Measurements from ENCODE around the gene PPIL4.
A peak's percentile ranks its signal among the peaks of the same experiment; 100 is the strongest.

The PPIL4 gene, protein sequence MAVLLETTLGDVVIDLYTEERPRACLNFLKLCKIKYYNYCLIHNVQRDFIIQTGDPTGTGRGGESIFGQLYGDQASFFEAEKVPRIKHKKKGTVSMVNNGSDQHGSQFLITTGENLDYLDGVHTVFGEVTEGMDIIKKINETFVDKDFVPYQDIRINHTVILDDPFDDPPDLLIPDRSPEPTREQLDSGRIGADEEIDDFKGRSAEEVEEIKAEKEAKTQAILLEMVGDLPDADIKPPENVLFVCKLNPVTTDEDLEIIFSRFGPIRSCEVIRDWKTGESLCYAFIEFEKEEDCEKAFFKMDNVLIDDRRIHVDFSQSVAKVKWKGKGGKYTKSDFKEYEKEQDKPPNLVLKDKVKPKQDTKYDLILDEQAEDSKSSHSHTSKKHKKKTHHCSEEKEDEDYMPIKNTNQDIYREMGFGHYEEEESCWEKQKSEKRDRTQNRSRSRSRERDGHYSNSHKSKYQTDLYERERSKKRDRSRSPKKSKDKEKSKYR

DNA sequence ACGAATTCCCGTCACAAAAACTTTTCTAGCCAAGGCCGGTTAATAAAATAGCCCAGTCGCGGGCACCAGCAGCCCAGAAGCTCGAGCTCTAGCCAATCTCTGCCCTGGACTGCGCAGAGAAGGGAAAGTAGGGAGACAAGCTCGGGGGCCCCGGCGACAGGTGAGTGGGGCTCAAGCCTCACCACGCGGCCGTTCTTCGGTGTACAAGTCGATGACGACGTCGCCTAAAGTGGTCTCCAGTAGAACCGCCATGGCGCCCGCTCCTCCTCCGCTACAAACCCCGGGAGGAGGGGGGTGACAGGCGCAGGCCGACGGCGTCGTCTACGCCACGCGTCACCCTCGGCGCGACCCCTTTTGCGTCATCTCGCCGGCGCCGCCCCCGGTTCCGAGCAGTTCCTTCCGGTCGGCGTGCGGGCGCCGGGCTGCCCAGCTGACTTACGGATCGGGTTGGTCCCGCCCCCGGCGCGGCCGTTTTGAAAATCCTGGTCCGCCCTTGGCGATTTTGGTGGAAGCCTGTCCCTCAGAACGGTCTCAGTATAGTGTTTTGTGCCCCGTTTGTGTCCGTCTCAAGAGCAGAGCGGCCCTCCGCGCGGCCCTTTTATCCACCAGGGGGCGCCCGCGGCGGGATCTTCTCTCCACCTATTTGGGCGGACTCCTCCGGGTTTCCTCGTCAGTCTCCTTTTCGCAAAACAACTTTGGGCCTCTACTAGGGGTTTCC is at the start of gene PPIL4:
PPIL4 (minus strand) TSS at position 290 of the 718 bp plus-strand sequence; CDS start at position 252, 38 bp downstream.
- intact Hi-C loops (cut with DNase I) = loop anchor here (2.0 to 10.0 kb wide), 3 partner anchors 19 to 469 kb away; partner anchors contain the start of gene KATNA1
- peak; percentile 92 to 99 (median 95) for DNase-seq

DNA sequence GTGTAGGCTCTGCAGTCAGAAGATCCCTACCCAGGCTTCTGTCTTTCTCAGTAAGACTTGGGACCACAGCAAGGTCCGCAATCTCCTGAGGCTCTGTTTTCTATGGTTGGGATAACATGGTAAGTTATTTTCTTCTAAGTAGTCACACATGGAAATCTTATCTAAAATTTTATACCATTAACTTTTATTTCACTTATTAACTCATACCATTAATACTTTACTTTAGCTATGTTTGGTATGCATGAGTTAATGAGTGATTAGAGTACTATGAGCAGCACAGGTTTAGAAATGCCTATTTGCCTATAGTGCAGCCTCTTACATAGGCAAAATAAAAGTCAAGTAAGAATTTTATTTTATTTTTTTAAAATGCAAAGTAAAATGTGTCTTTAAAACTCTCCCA is 47.6 kb upstream of the PPIL4 start:
- no peak for DNase-seq
- intact Hi-C loops (cut with DNase I) = no loop called here

- DNase-seq = no peak
- intact Hi-C loops (cut with DNase I) = no loop called here
Measured at GRCh38 chr6:149592983-149593382, 47.1 kb upstream of the PPIL4 start.

DNA sequence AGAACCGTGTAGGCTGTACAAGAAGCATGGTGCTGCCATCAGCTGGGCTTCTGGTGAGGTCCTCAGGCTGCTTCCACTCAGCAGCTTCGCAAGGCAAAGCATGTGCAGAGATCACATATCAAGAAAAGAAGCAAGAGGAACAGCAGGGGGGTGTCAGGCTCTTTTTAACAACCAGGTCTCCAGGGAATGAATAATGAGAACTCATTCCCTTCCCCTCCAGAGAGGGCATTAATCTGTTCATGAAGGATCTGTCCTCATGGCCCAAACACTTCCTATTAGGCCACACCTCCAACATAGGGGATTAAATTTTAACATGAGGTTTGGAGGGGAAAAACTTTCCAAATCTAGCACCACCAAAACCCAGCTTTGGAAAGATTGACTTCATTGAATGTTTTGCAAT is 40.3 kb upstream of the PPIL4 start:
- DNase-seq = no peak
- intact Hi-C loops (cut with DNase I) = no loop called here

- intact Hi-C loops (cut with DNase I) = no loop called here
Measured at GRCh38 chr6:149581349-149581748, 35.5 kb upstream of the PPIL4 start.

GRCh38 chr6:149580880-149581279 is 35.0 kb upstream of the PPIL4 start:
- DNase-seq = no peak
- intact Hi-C loops (cut with DNase I) = no loop called here

More at GRCh38 chr6:149581349-149581748, 35.5 kb upstream of the PPIL4 start:
- no peak for DNase-seq

GRCh38 chr6:149567945-149568585 is 22.2 kb upstream of the PPIL4 start:
- intact Hi-C loops (cut with DNase I) = loop anchor here (5.0 kb wide), 4 partner anchors 79 to 354 kb away; partner anchors contain the start of genes KATNA1, LATS1, LRP11 and RAET1G
- no peak for DNase-seq

GRCh38 chr6:149567194-149567586 is 21.3 kb upstream of the PPIL4 start:
- no peak for DNase-seq
- intact Hi-C loops (cut with DNase I) = loop anchor here (5.0 kb wide), 4 partner anchors 80 to 355 kb away; partner anchors contain the start of genes KATNA1, LATS1, LRP11 and RAET1G

GRCh38 chr6:149566410-149567193 is 20.8 kb upstream of the PPIL4 start:
- intact Hi-C loops (cut with DNase I) = loop anchor here (5.0 kb wide), 4 partner anchors 81 to 356 kb away; partner anchors contain the start of genes KATNA1, LATS1, LRP11 and RAET1G
- peak; percentile 24 to 89 (median 40) for DNase-seq

GRCh38 chr6:149565527-149566409 is 19.9 kb upstream of the PPIL4 start, which contains the start of gene GINM1:
TSS of gene GINM1 (plus strand) at chr6:149566375. CDS start at chr6:149566415, 40 bp downstream.
- DNase-seq = peak; percentile 89 to 99 (median 92)
- intact Hi-C loops (cut with DNase I) = loop anchor here (2.0 to 5.0 kb wide), 5 partner anchors 19 to 357 kb away; partner anchors contain the start of genes KATNA1, LATS1, LRP11 and PPIL4

DNA sequence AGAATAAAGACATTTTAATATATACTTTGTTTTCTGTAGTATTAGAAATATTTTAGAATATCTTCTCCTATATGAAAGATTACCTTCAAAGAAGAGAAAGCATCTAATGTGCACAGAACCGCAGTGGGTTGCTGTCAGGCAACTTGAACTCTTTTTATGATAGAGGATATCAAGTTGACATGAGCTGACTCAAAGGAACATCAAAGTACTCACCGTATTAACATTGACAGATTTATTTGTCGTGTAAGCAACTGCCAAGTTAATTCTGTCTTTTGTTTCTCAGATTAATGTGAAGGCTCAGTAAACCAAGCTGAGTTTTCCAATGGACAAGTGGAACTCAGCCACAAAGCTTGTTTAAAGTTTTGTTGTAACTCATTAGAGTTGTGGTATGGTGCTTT is 18.1 kb upstream of the PPIL4 start:
- DNase-seq = no peak
- intact Hi-C loops (cut with DNase I) = loop anchor here (2.0 kb wide), 1 partner anchor 17 kb away; the partner anchor contains the start of gene PPIL4

- intact Hi-C loops (cut with DNase I) = no loop called here
- DNase-seq = no peak
Measured at GRCh38 chr6:149563203-149563927, 17.5 kb upstream of the PPIL4 start.

DNA sequence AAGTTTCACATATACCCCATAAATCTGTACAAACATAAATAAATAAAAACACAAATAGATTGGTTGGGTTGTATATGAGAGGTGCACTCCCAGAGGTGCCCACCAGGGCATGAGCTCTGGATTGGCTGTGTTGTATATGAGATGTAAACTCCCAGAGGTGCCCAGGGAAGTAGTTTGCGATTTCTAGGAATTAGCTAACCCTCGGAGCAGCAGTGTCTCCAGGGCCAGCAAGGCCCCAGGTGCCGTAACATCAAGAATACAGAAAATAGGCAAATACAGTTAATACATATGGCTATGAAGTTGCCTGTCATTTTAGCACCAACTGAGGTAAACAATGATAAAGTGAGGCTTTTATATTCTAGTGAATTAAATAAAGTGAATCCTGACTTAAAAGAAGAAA is 14.9 kb upstream of the PPIL4 start:
- intact Hi-C loops (cut with DNase I) = no loop called here
- no peak for DNase-seq

- intact Hi-C loops (cut with DNase I) = no loop called here
- no peak for DNase-seq
Measured at GRCh38 chr6:149559389-149559788, 13.5 kb upstream of the PPIL4 start.

- DNase-seq = no peak
- intact Hi-C loops (cut with DNase I) = no loop called here
Measured at GRCh38 chr6:149558029-149558428, 12.2 kb upstream of the PPIL4 start.

GRCh38 chr6:149551920-149552319 is 6.1 kb upstream of the PPIL4 start:
- intact Hi-C loops (cut with DNase I) = no loop called here
- no peak for DNase-seq

DNA sequence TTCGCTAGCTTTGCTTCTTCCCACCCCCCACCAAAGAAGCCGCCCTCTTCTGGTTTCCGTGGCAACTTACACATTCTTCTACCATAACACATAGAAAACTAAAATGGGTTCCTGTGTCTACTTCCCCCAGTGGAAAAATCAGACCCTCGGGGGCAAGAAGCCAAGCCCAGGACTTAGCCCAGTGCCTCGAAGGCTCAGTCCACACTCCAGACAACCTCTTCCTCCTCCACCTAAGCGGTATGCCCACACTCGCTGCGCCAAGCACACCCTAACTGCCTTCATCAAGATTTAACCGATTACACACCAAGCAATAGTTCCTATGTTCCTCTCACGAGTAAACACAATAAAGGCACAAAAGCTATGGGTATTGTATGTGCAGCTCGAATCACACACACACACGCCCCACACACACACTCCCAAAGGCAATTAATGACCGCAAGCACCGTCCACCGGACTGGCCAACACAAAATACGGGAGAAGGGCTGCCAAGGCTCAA is 537 bp downstream of the PPIL4 start:
- DNase-seq = peak in 6 of 10 donors; percentile 13 to 87 (median 25)
- intact Hi-C loops (cut with DNase I) = loop anchor here (5.0 to 10.0 kb wide), 2 partner anchors 102 to 469 kb away; partner anchors contain the start of gene KATNA1
